BJ (cell line): ENCODE data around the gene RNU6-1. TPM values are rescaled to one million over a fixed set of nuclear protein-coding genes. Genes with fewer than 3 reads are reported as not detected.

Source experiments
- CTCF ChIA-PET: fragments of 350-600 bp; formaldehyde crosslinking; extraction: SDS; loops from one replicate; lab custom pipeline; 2021; ENCODE audit warnings: antibody characterized with exemption, inconsistent platforms; lab: Yijun Ruan, JAX
- POLR2A ChIA-PET: fragments of 300-600 bp; sonication (Branson Sonifier 250); formaldehyde crosslinking; extraction: SDS; loops from one replicate; lab custom pipeline; 2021; ENCODE audit warnings: antibody characterized with exemption; lab: Charles Lee
- DNase-seq: peaks from one replicate; pipeline ENCODE4 v3.0.0-alpha.2; 2011; ENCODE audit warnings: low read depth
- H3K27me3 ChIP-seq: 2 replicates; pipeline ENCODE4 v1.6.0; 2011; ENCODE audit warnings: low read length; ENCODE audit not compliant: control insufficient read depth, insufficient read depth
- H3K36me3 ChIP-seq: 2 replicates; pipeline ENCODE4 v1.5.1; 2011; ENCODE audit warnings: low read length; ENCODE audit not compliant: control insufficient read depth, insufficient read depth
- H3K4me3 ChIP-seq: 2 replicates; pipeline ENCODE4 v1.5.1; 2011; ENCODE audit warnings: low read depth, mild to moderate bottlenecking, control low read depth, low read length
- CTCF ChIP-seq: IDR thresholded peaks from 2 replicates; pipeline ENCODE4 v1.5.1; 2011; ENCODE audit warnings: low read depth, mild to moderate bottlenecking, control low read depth, inconsistent platforms, low read length, moderate library complexity; ENCODE audit not compliant: insufficient read depth
- polyA plus RNA-seq: library from polyadenylated mRNA; depleted of rRNA; stranded (reverse); fragments of >200 nt; gene quantifications from 2 replicates; pipeline ENCODE4 v1.2.3, GENCODE V29; 2011

Gene RNU6-1
- polyA plus RNA-seq, 1 experiment = not detected

DNA sequence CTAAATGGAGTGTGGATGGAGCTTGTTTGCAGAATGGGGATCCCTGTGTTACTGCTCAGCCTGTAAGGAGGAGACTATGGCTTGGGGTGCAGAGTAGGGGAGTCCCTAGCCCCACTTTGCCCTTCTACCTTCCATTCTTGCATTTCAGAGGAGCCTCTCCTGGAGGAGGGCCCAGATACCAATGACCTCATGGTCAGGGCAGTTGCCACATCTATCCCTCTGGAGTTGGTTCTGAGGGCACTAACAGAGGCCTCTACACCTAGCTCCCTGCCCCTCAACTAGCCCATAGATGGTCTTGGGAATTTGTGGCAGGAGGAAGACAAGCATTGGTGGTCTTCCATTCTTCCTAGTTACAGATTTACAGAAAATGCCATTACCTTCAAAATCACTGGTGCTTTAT, 8.5 kb downstream of the RNU6-1 start:
- no peaks in the 10 kb centered on the region for H3K36me3 ChIP-seq
- no peak for TF ChIP-seq CTCF
- no peak overlapping the region for H3K4me3 ChIP-seq
- DNase-seq = no peak
- peaks cover 77% of the 10 kb centered on the region for H3K27me3 ChIP-seq
- CTCF ChIA-PET = interaction anchor here (0.8 to 3.2 kb wide), 4 partner anchors 329 to 885 kb away, joined by 3 to 20 read pairs (median 9); no protein-coding TSS in a partner anchor
- POLR2A ChIA-PET = no interaction called here

DNA sequence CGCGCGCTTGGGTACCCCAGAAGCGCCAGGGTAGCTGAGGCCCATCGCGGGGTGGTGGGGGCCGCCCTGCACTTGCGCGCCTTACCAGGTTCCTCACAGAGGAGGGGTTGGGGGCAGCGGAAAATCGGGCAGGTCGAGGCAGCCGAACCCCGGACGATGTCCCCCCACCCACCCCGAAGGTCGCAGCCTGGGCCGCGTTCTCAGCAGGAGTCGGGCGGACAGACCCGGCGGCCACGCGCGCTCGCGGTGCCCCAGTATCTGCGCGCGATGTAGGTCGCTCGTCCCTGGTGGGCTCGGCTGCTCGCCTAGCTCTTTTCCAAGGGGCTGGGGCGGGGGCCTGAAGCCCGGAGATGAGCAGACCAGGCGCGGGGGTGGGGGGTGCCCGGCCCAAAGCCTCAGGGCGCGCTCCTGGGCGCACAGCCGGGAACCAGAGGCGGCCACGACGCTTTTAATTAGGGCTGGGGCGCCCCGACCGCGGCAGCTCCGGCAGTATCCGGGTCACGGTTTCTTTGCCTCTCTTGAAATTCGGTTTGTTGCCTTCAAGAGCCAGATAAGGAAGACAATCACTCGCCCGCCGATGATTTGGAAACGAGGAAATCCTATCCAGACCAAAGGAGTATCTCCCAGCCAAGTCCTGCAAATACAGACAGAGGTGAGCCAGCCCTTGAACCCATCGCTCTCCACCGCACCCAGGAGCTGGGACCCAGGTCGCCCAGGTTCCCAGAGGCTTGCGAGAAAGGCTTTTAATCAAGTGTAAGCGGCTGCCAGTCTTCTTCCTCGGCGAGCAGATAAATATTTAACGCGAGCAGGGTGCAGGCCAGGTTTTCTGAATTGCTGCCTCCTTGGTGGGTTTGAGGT, 10.0 kb downstream of the RNU6-1 start:
- no peak for DNase-seq
- POLR2A ChIA-PET = no interaction called here
- CTCF ChIA-PET = interaction anchor here (0.7 to 0.8 kb wide), 2 partner anchors 329 to 373 kb away, joined by 3 to 4 read pairs; no protein-coding TSS in a partner anchor
- Histone ChIP-seq H3K36me3 (no peaks in the 10 kb centered on the region), H3K4me3 (no peak overlapping the region), H3K27me3 (peaks cover 73% of the 10 kb centered on the region)
- TF ChIP-seq CTCF = no peak

DNA sequence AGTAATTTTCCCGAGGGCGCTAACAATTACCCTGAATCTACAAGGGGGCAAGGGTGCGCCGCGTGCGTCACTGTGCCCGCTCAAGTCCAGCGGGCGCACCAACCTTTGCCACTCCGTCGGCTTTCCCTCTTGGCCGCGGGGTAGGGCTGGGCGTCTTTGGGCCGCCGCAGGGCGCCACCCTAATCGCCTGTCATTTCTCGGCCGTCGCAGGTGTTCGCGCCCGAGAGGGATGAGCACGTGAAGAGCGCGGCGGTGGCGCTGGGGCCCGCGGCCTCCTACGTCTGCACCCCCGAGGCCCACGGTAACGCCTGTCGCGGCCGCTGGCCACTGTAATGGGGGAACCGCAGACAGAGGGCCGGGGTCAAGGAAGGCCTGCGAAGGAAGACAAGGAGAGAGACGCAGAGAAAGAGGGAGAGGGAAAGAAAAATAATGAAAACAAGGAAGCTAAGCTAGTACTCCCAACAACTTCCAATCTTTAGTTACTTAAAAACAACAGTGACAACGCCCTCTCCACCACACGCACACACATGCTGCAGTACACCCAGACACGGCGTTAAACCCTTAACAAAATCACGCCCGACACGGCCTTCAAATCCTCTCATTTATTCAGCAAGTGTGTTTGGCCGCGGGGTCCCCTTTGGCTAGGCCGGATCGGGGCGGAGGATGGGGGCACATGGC, 10.7 kb downstream of the RNU6-1 start:
- ChIA-PET POLR2A (no interaction called here), CTCF (interaction anchor here (0.7 to 0.8 kb wide), 2 partner anchors 328 to 372 kb away, joined by 3 to 4 read pairs; no protein-coding TSS in a partner anchor)
- DNase-seq = no peak

DNA sequence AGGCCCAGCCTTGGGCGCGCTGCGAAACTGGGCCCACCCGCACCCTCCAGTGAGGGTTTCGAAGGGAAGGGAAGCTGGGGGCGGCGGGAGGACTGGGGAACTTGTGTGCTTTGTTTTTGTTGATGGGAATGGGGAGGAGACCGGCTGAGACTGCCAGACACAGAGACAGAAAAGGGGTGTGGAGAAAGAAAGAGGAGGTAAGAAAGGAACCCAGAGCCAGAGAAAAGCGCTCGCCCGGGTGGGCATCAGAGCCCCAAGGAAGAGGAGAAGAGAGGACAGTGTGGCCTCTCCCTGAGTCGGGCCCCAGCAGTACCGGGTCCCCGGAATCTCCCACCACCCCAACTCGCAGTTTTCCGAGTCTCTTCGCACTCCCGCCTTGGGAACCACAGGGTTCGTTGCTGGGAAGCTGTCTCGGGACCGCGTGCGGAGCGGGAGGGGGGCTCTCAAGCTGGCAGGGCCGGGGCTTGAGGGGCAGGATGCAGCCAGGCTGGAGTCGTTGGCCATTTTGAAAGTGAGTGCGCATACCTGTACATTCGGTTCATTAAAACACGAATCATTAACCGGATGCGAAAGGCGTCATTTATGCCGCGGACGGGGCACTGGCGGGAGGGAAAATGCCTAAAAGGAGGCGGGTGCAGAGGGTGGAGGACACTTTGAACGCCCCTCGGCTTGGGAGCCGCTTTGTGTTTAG, 11.4 kb downstream of the RNU6-1 start:
- no peak overlapping the region for H3K4me3 ChIP-seq
- ChIA-PET CTCF (no interaction called here), POLR2A (no interaction called here)
- TF ChIP-seq CTCF = no peak
- DNase-seq = no peak
- no peaks in the 10 kb centered on the region for H3K36me3 ChIP-seq
- H3K27me3 ChIP-seq = peaks cover 74% of the 10 kb centered on the region

More for the DNA sequence above, 10.7 kb downstream of the RNU6-1 start:
- Histone ChIP-seq H3K36me3 (no peaks in the 10 kb centered on the region), H3K4me3 (no peak overlapping the region), H3K27me3 (peaks cover 74% of the 10 kb centered on the region)
- TF ChIP-seq CTCF = no peak
